Panc1 (cell line): Measurements from ENCODE around the gene NPHP4. TPM values are rescaled to one million over a fixed set of nuclear protein-coding genes. Genes with fewer than 3 reads are reported as not detected.
A peak's percentile ranks its signal among the peaks of the same experiment; 100 is the strongest.

Source experiments
- ATAC-seq: fragments of 200-7000 bp; cut with Tn5 transposase; 2 replicates; pipeline ENCODE4 v1.9.1; 2020; ENCODE audit warnings: mild to moderate bottlenecking, moderate library complexity
- BruUV-seq: library from RNA; stranded (reverse); fragments of 400-500 nt; replicated peaks from 2 replicates; lab custom pipeline; 2021; lab: Mats Ljungman, UMichigan
- CTCF ChIA-PET: fragments of 300-600 bp; sonication (Branson Sonifier 250); formaldehyde crosslinking; loops from one replicate; lab custom pipeline; 2022; ENCODE audit warnings: antibody characterized with exemption; lab: Charles Lee
- POLR2A ChIA-PET: fragments of 300-600 bp; sonication (Branson Sonifier 250); formaldehyde crosslinking; loops from one replicate; lab custom pipeline; 2022; ENCODE audit warnings: antibody characterized with exemption; lab: Charles Lee
- DNase-seq: peaks from one replicate; pipeline ENCODE4 v3.0.0-alpha.2; 2010; ENCODE audit warnings: low read depth, low spot score
- H3K27ac ChIP-seq: 2 replicates; pipeline ENCODE4 v1.5.1; 2011; ENCODE audit warnings: mild to moderate bottlenecking, low read length, inconsistent platforms
- H3K27me3 ChIP-seq: fragments of 200-500 bp; sonication (Bioruptor generic); 2 replicates; pipeline ENCODE4 v1.6.0; 2014; ENCODE audit warnings: low read length, inconsistent platforms; ENCODE audit not compliant: control insufficient read depth, insufficient read depth
- H3K36me3 ChIP-seq: fragments of 200-500 bp; sonication (Bioruptor generic); 2 replicates; pipeline ENCODE4 v1.5.1; 2014; ENCODE audit warnings: inconsistent platforms, mild to moderate bottlenecking, low read length, moderate library complexity; ENCODE audit not compliant: control insufficient read depth, insufficient read depth
- H3K4me1 ChIP-seq: 2 replicates; pipeline ENCODE4 v1.5.1; 2011; ENCODE audit warnings: inconsistent platforms, mild to moderate bottlenecking, low read length, moderate library complexity; ENCODE audit not compliant: control insufficient read depth, insufficient read depth
- H3K4me3 ChIP-seq, 2 experiments: 2 replicates each; pipeline ENCODE4 v1.5.1; 2011 to 2012; ENCODE audit warnings: low read depth in 2 of 2, low read length in 2 of 2, mild to moderate bottlenecking in 2 of 2, inconsistent platforms in 1 of 2, moderate library complexity in 1 of 2
- H3K9me3 ChIP-seq: fragments of 200-500 bp; sonication (Bioruptor generic); 2 replicates; pipeline ENCODE4 v1.5.1; 2014; ENCODE audit warnings: low read depth, mild to moderate bottlenecking, inconsistent platforms, low read length, moderate library complexity; ENCODE audit not compliant: control insufficient read depth, insufficient read depth
- CTCF ChIP-seq: fragments of 450-650 bp; IDR thresholded peaks from 2 replicates; pipeline ENCODE4 v1.5.1; 2017; ENCODE audit warnings: mild to moderate bottlenecking
- POLR2AphosphoS5 ChIP-seq: IDR thresholded peaks from 2 replicates; pipeline ENCODE4 v1.6.1; 2012; ENCODE audit warnings: mild to moderate bottlenecking, low read depth, low read length, moderate library complexity
- SIN3A ChIP-seq: IDR thresholded peaks from 2 replicates; pipeline ENCODE4 v1.6.1; 2012; ENCODE audit warnings: low read depth, mild to moderate bottlenecking, low read length, moderate library complexity, borderline replicate concordance; ENCODE audit not compliant: insufficient read depth
- TCF7L2 ChIP-seq: IDR thresholded peaks from 2 replicates; pipeline ENCODE4 v1.6.1; 2011; ENCODE audit warnings: mild to moderate bottlenecking, low read depth, low read length, inconsistent platforms
- in situ Hi-C: cut with HindIII; loops from 2 replicates; pipeline ENCODE4 v1.10.0; 2016; ENCODE audit warnings: low sequenced_read_pairs, low pct_unique_long_range_greater_than_20kb
- intact Hi-C: fragments of 100-400 bp; cut with micrococcal nuclease; formaldehyde crosslinking; loops from one replicate; pipeline ENCODE4 v1.10.0; 2022; ENCODE audit not compliant: unreplicated experiment
- total RNA-seq: library from RNA; stranded (reverse); gene quantifications from one replicate; pipeline ENCODE4 v1.2.1, GENCODE V29; 2021; ENCODE audit not compliant: unreplicated experiment
- TF ChIP-seq, protein P1 (sequence below), 2 experiments: IDR thresholded peaks; 2 replicates each; pipeline ENCODE4 v1.6.1; 2011 to 2012; ENCODE audit warnings: low read depth in 2 of 2, control low read depth in 1 of 2, low read length in 1 of 2, mild to moderate bottlenecking in 1 of 2, moderate library complexity in 1 of 2; ENCODE audit not compliant: insufficient read depth in 1 of 2

NPHP4 gene
- total RNA-seq, 1 experiment from 2014 or later, result 20.1 TPM

DNA sequence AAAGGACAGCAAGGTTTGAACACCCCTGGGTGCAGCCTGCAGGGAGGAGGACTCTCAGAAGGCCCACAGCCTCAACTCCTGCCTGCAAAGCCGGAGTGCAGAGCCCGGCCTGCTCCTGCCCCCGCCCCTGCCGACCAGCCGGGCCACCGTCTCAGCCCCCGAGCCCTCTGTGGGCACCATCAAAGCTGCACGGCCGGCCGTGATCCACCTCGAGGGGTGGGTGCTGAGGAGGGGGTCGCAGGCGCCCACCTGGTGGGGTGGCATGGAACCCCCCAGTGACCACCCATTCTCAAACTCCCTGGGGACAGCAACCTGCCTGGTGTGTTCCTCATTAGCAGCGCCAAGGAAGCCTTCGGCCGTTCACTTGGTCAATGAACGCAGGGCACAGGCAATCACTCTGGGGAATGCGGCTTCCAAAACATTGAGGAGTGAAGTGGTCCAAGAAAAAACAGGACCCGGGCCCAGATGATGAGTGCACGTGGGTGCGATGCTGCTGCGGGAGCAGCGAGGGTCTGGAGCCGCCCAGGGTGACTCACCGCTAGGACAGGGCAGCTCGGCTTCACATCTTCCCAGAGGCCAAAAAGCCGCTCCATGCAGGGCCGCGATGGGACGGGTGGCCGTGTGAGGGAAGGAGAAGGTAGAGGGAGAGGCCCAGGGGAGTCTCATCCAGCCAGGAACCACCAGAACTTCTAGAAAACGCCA is 157.6 kb downstream of the NPHP4 start:
- no peaks in the 10 kb centered on the region for H3K36me3 ChIP-seq
- no peaks in the 10 kb centered on the region; the same call in 1 of the 2 replicates for H3K27me3 ChIP-seq
- BruUV-seq, result no TSS peak
- no peak overlapping the region for H3K27ac ChIP-seq
- TF ChIP-seq SIN3A (no peak), TCF7L2 (no peak)
- TF ChIP-seq, protein P1, sequence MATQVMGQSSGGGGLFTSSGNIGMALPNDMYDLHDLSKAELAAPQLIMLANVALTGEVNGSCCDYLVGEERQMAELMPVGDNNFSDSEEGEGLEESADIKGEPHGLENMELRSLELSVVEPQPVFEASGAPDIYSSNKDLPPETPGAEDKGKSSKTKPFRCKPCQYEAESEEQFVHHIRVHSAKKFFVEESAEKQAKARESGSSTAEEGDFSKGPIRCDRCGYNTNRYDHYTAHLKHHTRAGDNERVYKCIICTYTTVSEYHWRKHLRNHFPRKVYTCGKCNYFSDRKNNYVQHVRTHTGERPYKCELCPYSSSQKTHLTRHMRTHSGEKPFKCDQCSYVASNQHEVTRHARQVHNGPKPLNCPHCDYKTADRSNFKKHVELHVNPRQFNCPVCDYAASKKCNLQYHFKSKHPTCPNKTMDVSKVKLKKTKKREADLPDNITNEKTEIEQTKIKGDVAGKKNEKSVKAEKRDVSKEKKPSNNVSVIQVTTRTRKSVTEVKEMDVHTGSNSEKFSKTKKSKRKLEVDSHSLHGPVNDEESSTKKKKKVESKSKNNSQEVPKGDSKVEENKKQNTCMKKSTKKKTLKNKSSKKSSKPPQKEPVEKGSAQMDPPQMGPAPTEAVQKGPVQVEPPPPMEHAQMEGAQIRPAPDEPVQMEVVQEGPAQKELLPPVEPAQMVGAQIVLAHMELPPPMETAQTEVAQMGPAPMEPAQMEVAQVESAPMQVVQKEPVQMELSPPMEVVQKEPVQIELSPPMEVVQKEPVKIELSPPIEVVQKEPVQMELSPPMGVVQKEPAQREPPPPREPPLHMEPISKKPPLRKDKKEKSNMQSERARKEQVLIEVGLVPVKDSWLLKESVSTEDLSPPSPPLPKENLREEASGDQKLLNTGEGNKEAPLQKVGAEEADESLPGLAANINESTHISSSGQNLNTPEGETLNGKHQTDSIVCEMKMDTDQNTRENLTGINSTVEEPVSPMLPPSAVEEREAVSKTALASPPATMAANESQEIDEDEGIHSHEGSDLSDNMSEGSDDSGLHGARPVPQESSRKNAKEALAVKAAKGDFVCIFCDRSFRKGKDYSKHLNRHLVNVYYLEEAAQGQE (IDR thresholded peaks at IDR 0.05; ENCODE audit: insufficient read depth in 1 of 2, low read depth in 2 of 2, low read length in 1 of 2), result no peak
- intact Hi-C loops (no loop called here), in situ Hi-C loops (no loop called here)
- no peaks in the 10 kb centered on the region for H3K4me1 ChIP-seq
- ATAC-seq (peak; percentile 18; the same call in 1 of the 2 replicates), DNase-seq (no peak)
- H3K9me3 ChIP-seq, result no peaks in the 10 kb centered on the region
- POLR2A ChIA-PET, result no interaction called here
- no peak overlapping the region for H3K4me3 ChIP-seq
- CTCF ChIA-PET, result no interaction called here

DNA sequence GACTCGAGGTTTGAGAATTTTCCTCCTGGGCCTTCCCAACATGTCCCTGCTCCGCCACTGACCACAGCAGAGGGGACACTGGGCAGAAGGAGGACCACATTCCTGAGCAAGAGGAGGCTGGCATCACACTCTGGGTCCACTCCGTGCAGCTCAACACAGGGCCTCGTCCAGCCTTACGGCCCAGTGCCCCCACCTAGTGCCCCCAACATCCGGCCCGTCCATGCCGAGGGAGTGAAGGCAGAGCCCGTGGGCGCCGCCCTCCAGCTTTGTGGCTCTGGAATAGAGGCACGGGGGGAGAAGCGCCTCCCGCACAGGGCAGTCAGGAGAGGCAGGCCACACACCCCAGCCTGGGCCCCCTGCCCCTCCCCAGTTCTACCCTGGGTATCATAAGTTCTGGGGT is 158.3 kb downstream of the NPHP4 start:
- no peak overlapping the region for H3K4me3 ChIP-seq
- H3K36me3 ChIP-seq, result no peaks in the 10 kb centered on the region
- DNase-seq, result no peak
- BruUV-seq, result no TSS peak
- ChIA-PET POLR2A (no interaction called here), CTCF (no interaction called here)
- no peak for TF ChIP-seq SIN3A
- TF ChIP-seq POLR2AphosphoS5, result no peak
- TF ChIP-seq CTCF, result no peak
- no peaks in the 10 kb centered on the region; the same call in 1 of the 2 replicates for H3K27me3 ChIP-seq
- no peak for ATAC-seq
- H3K4me1 ChIP-seq, result no peaks in the 10 kb centered on the region
- H3K27ac ChIP-seq, result no peak overlapping the region
- in situ Hi-C loops, result no loop called here
- no peaks in the 10 kb centered on the region for H3K9me3 ChIP-seq
- intact Hi-C loops, result no loop called here
